A549 (cell line): ENCODE data around the gene PRKCQ.

Experiments used
- BHLHE40 ChIP-seq: IDR thresholded peaks from 2 replicates; pipeline ENCODE4 v1.6.1; 2012; ENCODE audit warnings: low read depth, low read length, inconsistent platforms
- CTCF ChIP-seq: fragments of >200 bp; sonication (Bioruptor Twin); formaldehyde crosslinking; IDR thresholded peaks from 3 replicates; pipeline ENCODE4 v1.5.1; 2016
- POLR2A ChIP-seq: IDR thresholded peaks from 2 replicates; pipeline ENCODE4 v1.6.1; 2012; ENCODE audit warnings: mild to moderate bottlenecking, low read length
- RAD21 ChIP-seq, 2 experiments: fragments of >200 bp in 1 of 2; sonication (Bioruptor Twin) in 1 of 2; formaldehyde crosslinking in 1 of 2; IDR thresholded peaks in 1 of 2; conservative IDR thresholded peaks in 1 of 2; 2 replicates in 1 of 2; 3 replicates in 1 of 2; pipeline ENCODE4 v1.6.1; 2012 to 2018; ENCODE audit warnings: inconsistent platforms in 1 of 2

GRCh38 chr10:6609625-6610024 lies 29.5 kb upstream of the PRKCQ start:
- TF ChIP-seq POLR2A = no peak
- TF ChIP-seq BHLHE40 = no peak
- no peak for TF ChIP-seq CTCF
- no peak for TF ChIP-seq RAD21 (conservative IDR thresholded peaks at IDR 0.05 in 1 of 2, IDR thresholded peaks at IDR 0.05 in 1 of 2)
